MM.1S (cell line): ENCODE measurements around the gene TTLL9.

Experiments
- DNase-seq: peaks from one replicate; pipeline ENCODE4 v3.0.0-alpha.2; 2015
- H2AFZ ChIP-seq: fragments of 300-600 bp; sonication (generic); 2 replicates; pipeline ENCODE4 v1.6.0; 2016; ENCODE audit warnings: antibody characterized with exemption, low read length
- H3F3A ChIP-seq: fragments of 300-600 bp; sonication (generic); 2 replicates; pipeline ENCODE4 v1.6.1; 2016; ENCODE audit warnings: mild to moderate bottlenecking, antibody characterized with exemption, low read length, moderate library complexity, mixed read lengths; ENCODE audit not compliant: insufficient read depth
- H3K27ac ChIP-seq: fragments of 300-600 bp; sonication (generic); 2 replicates; pipeline ENCODE4 v1.5.1; 2016; ENCODE audit warnings: mild to moderate bottlenecking, low read length
- H3K27me3 ChIP-seq: fragments of 300-600 bp; sonication (generic); replicated peaks from 2 replicates; pipeline ENCODE4 v1.6.0; 2016; ENCODE audit warnings: low read length; ENCODE audit not compliant: insufficient read depth
- H3K36me3 ChIP-seq: fragments of 300-600 bp; sonication (generic); replicated peaks from 2 replicates; pipeline ENCODE4 v1.6.1; 2016; ENCODE audit warnings: mild to moderate bottlenecking, low read length, mixed read lengths; ENCODE audit not compliant: insufficient read depth
- H3K4me1 ChIP-seq: fragments of 300-600 bp; sonication (generic); 2 replicates; pipeline ENCODE4 v1.6.1; 2016; ENCODE audit warnings: low read length, mixed read lengths
- H3K4me2 ChIP-seq: fragments of 300-600 bp; sonication (generic); 2 replicates; pipeline ENCODE4 v1.6.0; 2016; ENCODE audit warnings: low read depth, low read length
- H3K4me3 ChIP-seq: fragments of 300-600 bp; sonication (generic); 2 replicates; pipeline ENCODE4 v1.5.1; 2016; ENCODE audit warnings: low read length, mixed read lengths
- H3K79me2 ChIP-seq: fragments of 300-600 bp; sonication (generic); 2 replicates; pipeline ENCODE4 v1.6.1; 2016; ENCODE audit warnings: mixed run types, low read length, mixed read lengths
- H3K9ac ChIP-seq: fragments of 300-600 bp; sonication (generic); 2 replicates; pipeline ENCODE4 v1.6.1; 2016; ENCODE audit warnings: low read length, mixed read lengths
- H3K9me2 ChIP-seq: fragments of 300-600 bp; sonication (generic); replicated peaks from 2 replicates; pipeline ENCODE4 v1.6.1; 2016; ENCODE audit warnings: mild to moderate bottlenecking, low read length, mixed read lengths; ENCODE audit not compliant: insufficient read depth
- H3K9me3 ChIP-seq: fragments of 300-600 bp; sonication (generic); replicated peaks from 2 replicates; pipeline ENCODE4 v1.6.1; 2016; ENCODE audit warnings: mild to moderate bottlenecking, low read length, mixed read lengths; ENCODE audit not compliant: insufficient read depth
- H4K20me1 ChIP-seq: fragments of 300-600 bp; sonication (generic); 2 replicates; pipeline ENCODE4 v1.6.1; 2016; ENCODE audit warnings: mild to moderate bottlenecking, low read length, moderate library complexity, mixed read lengths; ENCODE audit not compliant: insufficient read depth
- EZH2 ChIP-seq: fragments of 300-600 bp; sonication (generic); optimal IDR thresholded peaks from 2 replicates; pipeline ENCODE3; 2017; ENCODE audit warnings: low read depth, mild to moderate bottlenecking, antibody characterized with exemption, low read length, mixed read lengths
- EZH2phosphoT487 ChIP-seq: fragments of 300-600 bp; sonication (generic); IDR thresholded peaks from 2 replicates; pipeline ENCODE4 v1.6.1; 2018; ENCODE audit warnings: antibody characterized with exemption, low read length
- TF ChIP-seq, protein P1 (sequence below): fragments of 300-600 bp; sonication (generic); IDR thresholded peaks from 2 replicates; pipeline ENCODE4 v1.5.1; 2016; ENCODE audit warnings: antibody characterized with exemption, low read length, mixed read lengths

The TTLL9 gene

GRCh38 chr20:31907046-31907445 lies 36.6 kb downstream of the TTLL9 start:
- Histone ChIP-seq H3K36me3 (no peaks in the 10 kb centered on the region), H4K20me1 (no peaks in the 10 kb centered on the region), H3K4me1 (no peaks in the 10 kb centered on the region), H3K4me3 (no peak overlapping the region), H3K4me2 (no peak overlapping the region), H3F3A (no peaks in the 10 kb centered on the region), H3K27me3 (peaks cover 9% of the 10 kb centered on the region; the same call in 1 of the 2 replicates), H3K27ac (no peak overlapping the region), H3K9ac (no peak overlapping the region), H2AFZ (no peak overlapping the region), H3K9me3 (no peaks in the 10 kb centered on the region), H3K9me2 (no peaks in the 10 kb centered on the region), H3K79me2 (no peaks in the 10 kb centered on the region)
- DNase-seq, result no peak
- TF ChIP-seq, protein P1, sequence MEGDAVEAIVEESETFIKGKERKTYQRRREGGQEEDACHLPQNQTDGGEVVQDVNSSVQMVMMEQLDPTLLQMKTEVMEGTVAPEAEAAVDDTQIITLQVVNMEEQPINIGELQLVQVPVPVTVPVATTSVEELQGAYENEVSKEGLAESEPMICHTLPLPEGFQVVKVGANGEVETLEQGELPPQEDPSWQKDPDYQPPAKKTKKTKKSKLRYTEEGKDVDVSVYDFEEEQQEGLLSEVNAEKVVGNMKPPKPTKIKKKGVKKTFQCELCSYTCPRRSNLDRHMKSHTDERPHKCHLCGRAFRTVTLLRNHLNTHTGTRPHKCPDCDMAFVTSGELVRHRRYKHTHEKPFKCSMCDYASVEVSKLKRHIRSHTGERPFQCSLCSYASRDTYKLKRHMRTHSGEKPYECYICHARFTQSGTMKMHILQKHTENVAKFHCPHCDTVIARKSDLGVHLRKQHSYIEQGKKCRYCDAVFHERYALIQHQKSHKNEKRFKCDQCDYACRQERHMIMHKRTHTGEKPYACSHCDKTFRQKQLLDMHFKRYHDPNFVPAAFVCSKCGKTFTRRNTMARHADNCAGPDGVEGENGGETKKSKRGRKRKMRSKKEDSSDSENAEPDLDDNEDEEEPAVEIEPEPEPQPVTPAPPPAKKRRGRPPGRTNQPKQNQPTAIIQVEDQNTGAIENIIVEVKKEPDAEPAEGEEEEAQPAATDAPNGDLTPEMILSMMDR, result no peak
- TF ChIP-seq EZH2phosphoT487 (no peak), EZH2 (no peak)

GRCh38 chr20:31908016-31908415 lies 37.6 kb downstream of the TTLL9 start:
- TF ChIP-seq, protein P1, result no peak
- TF ChIP-seq EZH2phosphoT487 (no peak), EZH2 (no peak)
- Histone ChIP-seq H3K4me1 (no peaks in the 10 kb centered on the region), H3K9me2 (no peaks in the 10 kb centered on the region), H4K20me1 (no peaks in the 10 kb centered on the region), H3F3A (no peaks in the 10 kb centered on the region), H3K9me3 (no peaks in the 10 kb centered on the region), H3K4me3 (no peak overlapping the region), H3K79me2 (no peaks in the 10 kb centered on the region), H3K4me2 (no peak overlapping the region), H3K9ac (no peak overlapping the region), H3K27ac (no peak overlapping the region), H2AFZ (no peak overlapping the region), H3K27me3 (peaks cover 6% of the 10 kb centered on the region), H3K36me3 (no peaks in the 10 kb centered on the region)
- DNase-seq, result no peak

DNA sequence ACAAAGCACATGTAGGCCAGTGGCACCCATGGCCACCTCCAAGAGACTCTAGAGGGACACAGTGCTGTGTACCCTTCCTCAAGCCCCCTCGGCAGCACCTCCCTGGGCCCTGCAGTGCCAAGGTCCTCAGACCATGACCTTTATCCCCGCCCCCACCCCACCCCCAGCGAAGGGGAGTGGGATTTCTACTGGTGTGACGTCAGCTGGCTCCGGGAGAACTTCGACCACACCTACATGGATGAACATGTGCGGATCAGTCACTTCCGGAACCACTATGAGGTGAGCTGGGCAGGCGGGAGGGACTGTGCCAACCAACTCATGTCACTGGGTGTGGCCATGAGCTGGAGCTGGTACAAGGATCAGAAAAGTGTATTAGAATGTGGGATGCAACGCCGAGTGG lies 38.0 kb downstream of the TTLL9 start:
- DNase-seq, result no peak
- Histone ChIP-seq H3K9me3 (no peaks in the 10 kb centered on the region), H2AFZ (no peak overlapping the region), H3K27ac (no peak overlapping the region), H4K20me1 (no peaks in the 10 kb centered on the region), H3K4me1 (no peaks in the 10 kb centered on the region), H3K4me2 (no peak overlapping the region), H3K36me3 (no peaks in the 10 kb centered on the region), H3K27me3 (peaks cover 6% of the 10 kb centered on the region), H3K79me2 (no peaks in the 10 kb centered on the region), H3K9me2 (no peaks in the 10 kb centered on the region), H3K4me3 (no peak overlapping the region), H3F3A (no peaks in the 10 kb centered on the region), H3K9ac (no peak overlapping the region)
- TF ChIP-seq, protein P1, result no peak
- no peak for TF ChIP-seq EZH2
- TF ChIP-seq EZH2phosphoT487, result no peak
